ENCODE data around the gene GALNT9.

Gene GALNT9

GRCh38 chr12:132159555-132160003 is 169.8 kb downstream of the GALNT9 start:
- H3K27me3 ChIP-seq (ENCODE audit: control insufficient read depth, insufficient read depth, low read length), result no peaks in the 10 kb centered on the region; the same call in 1 of the 2 replicates
- no peak overlapping the region for H3K27ac ChIP-seq (ENCODE audit: low read length)
- no peaks in the 10 kb centered on the region for H3K4me1 ChIP-seq (ENCODE audit: control insufficient read depth, insufficient read depth, low read length)
- H3K4me3 ChIP-seq (ENCODE audit: low read length), result no peak overlapping the region
- no peaks in the 10 kb centered on the region for H3K9me3 ChIP-seq (ENCODE audit: control insufficient read depth, insufficient read depth, low read length)
- no CpG with 5 or more reads among the region's 14 CpGs for WGBS (ENCODE audit: insufficient coverage, insufficient read length)
- DNase-seq (ENCODE audit: low read depth, low spot score), result no peak
- H3K36me3 ChIP-seq (ENCODE audit: control insufficient read depth, insufficient read depth, low read length), result peaks cover 14% of the 10 kb centered on the region; the same call in 1 of the 2 replicates

- H3K36me3 ChIP-seq (ENCODE audit: control insufficient read depth, insufficient read depth, low read length), result peaks cover 14% of the 10 kb centered on the region; the same call in 1 of the 2 replicates
- no peak overlapping the region for H3K4me3 ChIP-seq (ENCODE audit: low read length)
- no peak for DNase-seq (ENCODE audit: low read depth, low spot score)
- H3K4me1 ChIP-seq (ENCODE audit: control insufficient read depth, insufficient read depth, low read length), result no peaks in the 10 kb centered on the region
- H3K27me3 ChIP-seq (ENCODE audit: control insufficient read depth, insufficient read depth, low read length), result no peaks in the 10 kb centered on the region; the same call in 1 of the 2 replicates
- H3K9me3 ChIP-seq (ENCODE audit: control insufficient read depth, insufficient read depth, low read length), result no peaks in the 10 kb centered on the region
- no peak overlapping the region for H3K27ac ChIP-seq (ENCODE audit: low read length)
- no CpG with 5 or more reads among the region's 37 CpGs for WGBS (ENCODE audit: insufficient coverage, insufficient read length)
Measured at GRCh38 chr12:132158677-132159554, 170.5 kb downstream of the GALNT9 start.

GRCh38 chr12:132157733-132158409 is 171.5 kb downstream of the GALNT9 start:
- Histone ChIP-seq H3K9me3 (ENCODE audit: control insufficient read depth, insufficient read depth, low read length) (no peaks in the 10 kb centered on the region), H3K27me3 (ENCODE audit: control insufficient read depth, insufficient read depth, low read length) (no peaks in the 10 kb centered on the region; the same call in 1 of the 2 replicates), H3K4me1 (ENCODE audit: control insufficient read depth, insufficient read depth, low read length) (no peaks in the 10 kb centered on the region), H3K4me3 (ENCODE audit: low read length) (no peak overlapping the region), H3K36me3 (ENCODE audit: control insufficient read depth, insufficient read depth, low read length) (peaks cover 14% of the 10 kb centered on the region; the same call in 1 of the 2 replicates), H3K27ac (ENCODE audit: low read length) (no peak overlapping the region)
- 100% methylated on average over 5 of the region's 5 CpGs for WGBS (ENCODE audit: insufficient coverage, insufficient read length)
- DNase-seq (ENCODE audit: low read depth, low spot score), result no peak

DNA sequence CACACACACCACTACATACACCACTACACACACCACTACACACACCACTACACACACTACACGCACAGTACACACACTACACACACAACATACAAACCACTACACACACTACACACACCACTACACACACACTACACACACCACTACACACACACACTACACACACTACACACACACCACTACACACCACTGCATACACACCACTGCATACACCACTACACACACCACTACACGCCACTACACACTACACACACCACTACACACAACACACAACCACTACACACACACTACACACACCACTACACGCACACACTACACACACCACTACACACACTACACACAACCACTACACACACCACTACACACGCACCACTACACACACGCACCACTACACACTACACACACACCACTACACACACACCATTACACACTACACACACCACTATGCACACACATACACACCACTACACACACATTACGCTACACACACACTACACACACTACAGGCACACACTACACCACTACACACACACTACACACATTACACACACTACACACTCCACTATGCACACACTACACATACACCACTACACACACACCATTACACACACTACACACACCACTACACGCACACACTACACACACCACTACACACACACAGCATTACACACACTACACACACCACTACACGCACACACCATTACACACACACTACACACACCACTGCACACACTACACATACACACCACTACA is 172.6 kb downstream of the GALNT9 start:
- no peaks in the 10 kb centered on the region for H3K4me1 ChIP-seq (ENCODE audit: control insufficient read depth, insufficient read depth, low read length)
- no peaks in the 10 kb centered on the region for H3K9me3 ChIP-seq (ENCODE audit: control insufficient read depth, insufficient read depth, low read length)
- H3K27ac ChIP-seq (ENCODE audit: low read length), result no peak overlapping the region
- no peak overlapping the region for H3K4me3 ChIP-seq (ENCODE audit: low read length)
- peaks cover 14% of the 10 kb centered on the region for H3K36me3 ChIP-seq (ENCODE audit: control insufficient read depth, insufficient read depth, low read length)
- 100% methylated on average over 8 of the region's 8 CpGs for WGBS (ENCODE audit: insufficient coverage, insufficient read length)
- no peak for DNase-seq (ENCODE audit: low read depth, low spot score)
- no peaks in the 10 kb centered on the region for H3K27me3 ChIP-seq (ENCODE audit: control insufficient read depth, insufficient read depth, low read length)

DNA sequence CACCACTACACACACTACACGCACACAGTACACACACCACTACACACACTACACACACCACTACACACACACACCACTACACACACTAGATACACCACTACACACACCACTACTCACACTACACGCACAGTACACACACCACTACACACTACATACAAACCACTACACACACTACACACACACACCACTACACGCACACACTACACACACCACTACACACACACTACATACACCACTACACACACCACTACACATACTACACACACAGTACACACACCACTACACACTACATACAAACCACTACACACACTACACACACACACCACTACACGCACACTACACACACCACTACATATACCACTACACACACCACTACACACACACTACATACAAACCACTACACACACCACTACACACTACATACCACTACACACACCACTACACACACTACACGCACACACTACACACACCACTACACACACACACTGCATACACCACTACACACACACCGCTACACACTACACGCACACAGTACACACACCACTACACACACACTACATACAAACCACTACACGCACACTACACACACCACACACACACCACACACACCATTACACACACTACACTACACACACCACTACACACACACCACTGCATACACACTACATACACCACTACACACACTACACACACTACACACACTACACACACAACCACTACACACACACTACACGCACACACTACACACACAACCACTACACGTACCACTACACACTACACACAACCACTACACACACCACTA is 173.4 kb downstream of the GALNT9 start:
- WGBS (ENCODE audit: insufficient coverage, insufficient read length), result 100% methylated on average over 10 of the region's 10 CpGs
- no peak for DNase-seq (ENCODE audit: low read depth, low spot score)
- no peak overlapping the region for H3K4me3 ChIP-seq (ENCODE audit: low read length)
- no peaks in the 10 kb centered on the region for H3K9me3 ChIP-seq (ENCODE audit: control insufficient read depth, insufficient read depth, low read length)
- H3K4me1 ChIP-seq (ENCODE audit: control insufficient read depth, insufficient read depth, low read length), result no peaks in the 10 kb centered on the region
- no peaks in the 10 kb centered on the region for H3K27me3 ChIP-seq (ENCODE audit: control insufficient read depth, insufficient read depth, low read length)
- H3K36me3 ChIP-seq (ENCODE audit: control insufficient read depth, insufficient read depth, low read length), result peaks cover 18% of the 10 kb centered on the region
- H3K27ac ChIP-seq (ENCODE audit: low read length), result no peak overlapping the region

DNA sequence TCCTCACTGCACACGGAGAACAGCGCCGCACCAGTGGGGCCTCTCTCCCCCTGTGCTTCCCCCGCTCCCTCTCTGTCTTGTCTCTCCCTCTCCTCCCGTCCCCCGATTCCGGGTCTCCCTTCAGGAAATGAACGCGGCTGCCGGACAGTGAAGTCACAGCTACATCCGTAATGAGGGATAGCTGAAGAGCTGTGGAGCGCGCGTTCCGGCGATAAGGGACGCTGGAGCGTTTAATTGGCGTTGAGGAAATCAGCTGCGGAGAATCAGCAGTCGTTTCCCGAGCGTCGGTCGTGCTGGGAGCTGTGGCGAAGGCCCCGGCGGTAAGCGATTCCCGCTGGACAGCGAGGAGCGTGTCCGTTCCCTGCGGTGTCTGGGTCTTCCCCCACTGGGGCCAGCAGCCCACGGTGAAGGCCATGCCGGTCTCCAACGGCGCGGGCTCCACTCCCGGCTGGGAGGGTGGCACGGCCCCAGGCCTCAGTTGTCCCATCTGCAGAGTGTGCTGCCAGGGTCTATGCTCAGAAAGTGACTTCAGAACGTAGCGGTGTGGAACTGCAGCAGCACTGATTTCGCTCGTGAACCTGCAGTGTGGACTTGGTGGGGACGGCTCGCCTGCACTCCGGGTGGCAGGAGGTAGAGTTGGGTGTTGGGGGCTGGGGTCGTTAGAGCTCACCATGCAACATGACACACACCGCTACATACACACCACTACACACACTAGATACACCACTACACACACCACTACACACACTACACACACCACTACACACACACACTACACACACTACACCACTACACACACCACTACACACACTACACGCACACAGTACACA is 174.2 kb downstream of the GALNT9 start:
- no peaks in the 10 kb centered on the region for H3K9me3 ChIP-seq (ENCODE audit: control insufficient read depth, insufficient read depth, low read length)
- H3K4me3 ChIP-seq (ENCODE audit: low read length), result no peak overlapping the region
- no peak for DNase-seq (ENCODE audit: low read depth, low spot score)
- peaks cover 18% of the 10 kb centered on the region for H3K36me3 ChIP-seq (ENCODE audit: control insufficient read depth, insufficient read depth, low read length)
- 100% methylated on average over 2 of the region's 51 CpGs for WGBS (ENCODE audit: insufficient coverage, insufficient read length)
- H3K27ac ChIP-seq (ENCODE audit: low read length), result no peak overlapping the region
- no peaks in the 10 kb centered on the region for H3K27me3 ChIP-seq (ENCODE audit: control insufficient read depth, insufficient read depth, low read length)
- H3K4me1 ChIP-seq (ENCODE audit: control insufficient read depth, insufficient read depth, low read length), result no peaks in the 10 kb centered on the region

DNA sequence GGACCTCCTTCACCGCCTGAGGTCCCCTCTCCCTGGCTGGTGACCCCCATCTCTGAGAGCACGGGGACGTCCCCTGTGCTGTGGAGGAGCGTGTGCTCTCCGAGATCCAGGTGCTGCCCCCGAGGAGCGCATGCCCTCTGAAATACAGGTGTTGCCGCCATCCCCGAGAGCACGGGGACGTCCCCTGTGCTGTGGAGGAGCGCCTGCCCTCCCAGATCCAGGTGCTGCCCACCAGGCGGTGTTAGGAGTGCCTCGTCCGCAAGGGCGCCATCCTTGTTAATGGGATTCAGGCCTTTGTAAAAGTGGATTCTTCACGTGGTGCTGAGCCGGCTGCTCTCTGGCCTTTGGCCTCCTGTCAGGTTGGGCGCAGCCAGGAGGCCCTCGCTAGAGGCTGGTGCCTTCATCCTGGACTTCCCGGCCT is 175.0 kb downstream of the GALNT9 start:
- H3K27me3 ChIP-seq (ENCODE audit: control insufficient read depth, insufficient read depth, low read length), result no peaks in the 10 kb centered on the region
- no CpG with 5 or more reads among the region's 21 CpGs for WGBS (ENCODE audit: insufficient coverage, insufficient read length)
- no peaks in the 10 kb centered on the region for H3K9me3 ChIP-seq (ENCODE audit: control insufficient read depth, insufficient read depth, low read length)
- H3K4me3 ChIP-seq (ENCODE audit: low read length), result no peak overlapping the region
- H3K36me3 ChIP-seq (ENCODE audit: control insufficient read depth, insufficient read depth, low read length), result peaks cover 22% of the 10 kb centered on the region
- H3K4me1 ChIP-seq (ENCODE audit: control insufficient read depth, insufficient read depth, low read length), result no peaks in the 10 kb centered on the region
- no peak for DNase-seq (ENCODE audit: low read depth, low spot score)
- no peak overlapping the region for H3K27ac ChIP-seq (ENCODE audit: low read length)

DNA sequence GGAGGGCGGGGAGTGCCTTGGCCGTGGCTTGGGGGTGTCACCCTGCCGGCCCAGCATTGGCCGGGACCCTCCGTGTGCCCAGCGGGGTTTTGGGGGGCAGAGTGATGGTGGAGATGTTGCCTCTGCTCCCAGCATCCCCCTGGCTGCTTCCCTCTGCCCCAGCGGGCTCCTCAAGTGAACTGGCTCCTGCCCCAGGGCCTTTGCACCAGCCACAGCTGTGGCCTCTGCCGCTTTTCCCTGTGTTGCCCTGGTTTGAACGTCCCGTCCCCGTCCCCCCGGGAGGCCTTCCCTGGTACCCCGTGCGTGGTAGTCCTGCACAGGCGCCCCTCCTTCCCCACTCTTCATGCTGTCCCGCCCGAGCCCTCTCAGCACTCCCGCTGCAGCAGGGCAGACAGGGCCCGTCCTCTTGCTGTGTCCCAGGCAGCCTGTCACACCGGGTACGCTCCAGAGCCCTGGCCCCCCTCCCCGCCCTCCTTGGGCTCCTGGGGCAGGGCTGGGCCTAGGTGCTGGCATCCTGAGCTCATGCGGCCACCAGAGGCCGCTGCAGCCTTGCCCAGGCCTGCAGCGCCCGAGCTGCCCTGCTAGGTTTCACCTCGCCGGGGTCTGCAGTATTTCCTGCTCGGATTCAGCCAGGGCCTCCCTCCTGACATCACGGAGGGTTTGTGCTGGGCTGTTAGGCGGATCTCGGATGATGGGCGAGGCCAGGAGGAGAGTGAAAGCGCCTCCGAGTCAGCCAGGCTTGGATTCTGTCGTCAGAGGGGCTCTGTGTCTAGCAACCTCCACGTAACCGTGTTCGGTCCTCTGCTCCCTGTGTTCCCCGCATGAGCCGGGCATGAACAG is 175.7 kb downstream of the GALNT9 start:
- Histone ChIP-seq H3K36me3 (ENCODE audit: control insufficient read depth, insufficient read depth, low read length) (peaks cover 22% of the 10 kb centered on the region), H3K4me3 (ENCODE audit: low read length) (no peak overlapping the region), H3K27me3 (ENCODE audit: control insufficient read depth, insufficient read depth, low read length) (no peaks in the 10 kb centered on the region), H3K27ac (ENCODE audit: low read length) (no peak overlapping the region), H3K9me3 (ENCODE audit: control insufficient read depth, insufficient read depth, low read length) (no peaks in the 10 kb centered on the region), H3K4me1 (ENCODE audit: control insufficient read depth, insufficient read depth, low read length) (no peaks in the 10 kb centered on the region)
- WGBS (ENCODE audit: insufficient coverage, insufficient read length), result no CpG with 5 or more reads among the region's 41 CpGs
- DNase-seq (ENCODE audit: low read depth, low spot score), result peak; percentile 75

DNA sequence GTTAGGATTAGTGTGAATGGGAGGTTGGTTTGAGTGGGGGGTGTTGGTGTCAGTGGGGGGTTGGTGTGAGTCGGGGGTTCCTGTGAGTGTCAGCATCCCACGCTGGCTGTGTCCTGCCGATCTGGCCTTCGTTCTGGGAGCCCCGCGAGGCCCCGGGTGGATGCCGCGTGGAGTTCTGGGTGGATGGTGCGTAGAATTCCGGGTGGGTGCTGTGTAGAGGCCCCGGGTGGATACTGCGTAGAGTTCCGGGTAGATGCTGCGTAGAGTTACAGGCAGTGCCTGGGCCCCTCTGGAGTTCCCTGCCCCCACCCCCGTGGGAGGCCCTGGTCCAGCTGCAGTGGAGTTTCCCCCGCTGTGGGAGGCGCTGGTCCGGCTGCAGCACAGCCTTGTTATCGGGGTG is 176.4 kb downstream of the GALNT9 start:
- no CpG with 5 or more reads among the region's 20 CpGs for WGBS (ENCODE audit: insufficient coverage, insufficient read length)
- Histone ChIP-seq H3K36me3 (ENCODE audit: control insufficient read depth, insufficient read depth, low read length) (peaks cover 24% of the 10 kb centered on the region), H3K27me3 (ENCODE audit: control insufficient read depth, insufficient read depth, low read length) (no peaks in the 10 kb centered on the region), H3K27ac (ENCODE audit: low read length) (no peak overlapping the region), H3K4me3 (ENCODE audit: low read length) (no peak overlapping the region), H3K4me1 (ENCODE audit: control insufficient read depth, insufficient read depth, low read length) (no peaks in the 10 kb centered on the region), H3K9me3 (ENCODE audit: control insufficient read depth, insufficient read depth, low read length) (no peaks in the 10 kb centered on the region)
- DNase-seq (ENCODE audit: low read depth, low spot score), result no peak

All from iPS DF 6.9 (cell line).